ENCODE measurements around the gene CYB5B.
"Not testable (repeated sequence)": the region's sequence is repeated elsewhere in the genome, so short reads cannot be mapped to it uniquely, and the experiment has no call there.

CYB5B gene

DNA sequence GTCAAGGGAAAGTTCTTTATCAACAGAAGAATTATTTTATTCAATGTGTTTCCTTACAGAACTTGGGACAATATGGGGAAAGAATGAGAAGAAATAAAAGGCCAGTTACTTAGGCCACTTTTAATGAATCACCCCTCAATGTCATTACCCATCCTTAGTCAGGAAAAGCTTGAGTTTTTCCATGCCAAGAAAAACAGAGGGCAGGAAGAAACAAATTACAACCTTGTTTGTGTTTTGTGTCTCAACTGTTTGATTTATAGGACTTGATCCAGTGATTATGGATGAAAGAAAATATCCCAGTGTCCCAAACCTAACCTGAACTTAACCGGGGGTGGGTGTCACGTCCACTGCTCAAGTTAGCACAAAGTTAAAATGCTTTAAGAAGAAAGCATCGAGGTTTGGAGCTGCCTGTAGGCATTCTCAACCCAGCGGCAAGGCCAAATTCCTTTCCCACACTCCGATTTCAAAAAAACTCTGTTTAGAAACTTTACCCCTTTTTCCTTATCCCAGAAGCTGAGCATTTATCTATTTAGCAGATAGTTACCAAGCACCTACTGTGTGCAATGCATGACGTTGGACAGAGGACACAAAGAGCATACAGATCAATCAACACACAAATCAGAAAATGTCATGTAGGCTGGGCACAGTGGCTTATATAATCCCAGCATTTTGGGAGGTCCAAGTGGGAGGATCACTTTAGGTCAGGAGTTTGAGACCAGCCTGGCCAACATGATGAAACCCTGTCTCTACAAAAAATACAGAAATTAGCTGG is 14.0 kb upstream of the CYB5B start:
- no peak for DNase-seq

GRCh38 chr16:69411064-69411985 is 13.1 kb upstream of the CYB5B start:
- no peak for DNase-seq

- DNase-seq, result no peak
Observed at GRCh38 chr16:69412287-69412686, 12.1 kb upstream of the CYB5B start.

- DNase-seq, result no peak
Observed at GRCh38 chr16:69413045-69413664, 11.3 kb upstream of the CYB5B start.

GRCh38 chr16:69417520-69418199 is 6.8 kb upstream of the CYB5B start:
- DNase-seq, result no peak

- DNase-seq, result no peak
Observed at GRCh38 chr16:69419956-69420355, 4.5 kb upstream of the CYB5B start.

- no peak for DNase-seq
Observed at GRCh38 chr16:69423189-69423588, 1.2 kb upstream of the CYB5B start.

DNA sequence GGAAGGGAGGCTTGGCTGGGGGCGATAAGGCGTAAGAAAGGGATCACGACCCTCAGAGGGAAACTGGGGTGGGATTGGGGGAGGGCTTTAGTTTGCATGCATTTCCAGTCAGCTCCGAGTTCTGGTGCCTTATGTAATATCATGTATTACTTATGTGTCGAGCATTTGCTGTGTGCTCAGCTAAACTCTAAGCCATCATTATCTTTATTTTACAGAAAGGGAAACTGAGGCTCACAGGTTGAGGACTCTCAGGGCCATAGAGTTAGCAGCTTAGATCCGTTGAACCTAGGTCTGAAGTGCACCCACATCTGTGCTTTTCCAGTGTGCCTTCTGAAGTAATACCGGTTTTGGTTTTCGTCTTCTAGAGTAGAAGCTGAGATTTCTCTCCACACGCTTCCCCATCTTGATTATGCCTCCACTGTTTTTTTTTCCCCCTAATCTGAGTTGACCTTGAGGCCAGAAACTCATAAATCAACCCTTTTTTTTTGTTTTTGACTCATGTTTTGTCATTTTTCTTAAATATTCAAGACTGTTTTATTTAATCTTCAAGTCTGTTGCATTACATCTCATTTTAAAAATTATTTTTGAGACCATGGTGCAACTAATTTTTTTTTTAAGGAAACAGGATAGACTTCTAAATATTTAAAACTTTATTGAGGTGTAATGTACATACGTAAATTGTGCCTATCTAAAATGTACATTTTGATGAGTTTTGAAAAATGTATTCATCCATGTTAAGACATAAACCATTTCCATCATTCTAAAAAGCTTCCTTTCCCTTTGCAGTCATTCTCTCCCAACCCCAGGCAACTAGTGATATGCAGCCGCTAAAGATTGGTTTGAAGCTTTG is 741 bp downstream of the CYB5B start:
- DNase-seq, result no peak

- no peak for DNase-seq
Observed at GRCh38 chr16:69428652-69429051, 4.2 kb downstream of the CYB5B start.

- not testable (repeated sequence) for DNase-seq
Observed at GRCh38 chr16:69429058-69429640, 4.7 kb downstream of the CYB5B start.

DNA sequence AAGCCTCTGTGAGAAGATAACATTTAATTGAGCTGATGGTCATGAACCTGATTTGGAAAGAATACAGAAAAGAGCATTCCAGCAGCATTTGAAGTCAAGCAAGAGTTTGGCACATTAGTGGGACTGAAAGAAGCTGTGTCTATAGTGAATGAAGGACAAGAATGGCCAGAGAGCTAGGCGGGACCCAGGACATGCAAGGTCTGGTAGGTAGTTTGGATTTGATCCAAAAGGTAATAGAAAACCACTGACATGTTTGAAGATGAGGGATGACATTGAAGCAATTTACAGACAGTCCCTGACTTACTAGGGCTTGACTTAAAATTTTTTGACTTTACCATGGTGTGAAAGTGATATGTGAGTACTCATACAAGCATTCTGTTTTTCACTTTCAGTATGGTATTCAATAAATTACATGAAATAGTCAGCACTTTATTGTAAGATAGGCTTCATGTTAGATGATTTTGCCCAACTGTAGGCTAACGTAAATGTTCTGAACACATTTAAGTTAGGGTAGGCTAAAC is 7.6 kb downstream of the CYB5B start:
- peak; percentile 34 for DNase-seq

DNA sequence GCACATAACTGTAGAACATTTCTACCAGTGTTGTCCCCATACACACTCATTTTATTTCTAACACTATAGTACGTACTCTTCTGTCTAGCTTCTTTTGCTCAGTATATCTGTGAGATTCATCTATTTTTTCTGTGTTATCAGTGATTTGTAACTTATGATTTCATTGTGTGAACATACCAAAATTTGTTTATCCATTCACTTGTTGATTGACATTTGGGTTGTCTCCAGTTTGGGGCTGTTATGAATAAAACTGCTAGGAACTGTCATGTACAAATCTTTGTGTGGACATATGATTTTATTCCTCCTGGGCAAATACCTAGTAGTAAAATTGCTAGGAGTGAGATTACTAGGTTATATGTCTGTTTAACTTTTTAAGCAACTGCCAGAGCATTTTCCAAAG is 9.6 kb downstream of the CYB5B start:
- DNase-seq, result no peak

DNA sequence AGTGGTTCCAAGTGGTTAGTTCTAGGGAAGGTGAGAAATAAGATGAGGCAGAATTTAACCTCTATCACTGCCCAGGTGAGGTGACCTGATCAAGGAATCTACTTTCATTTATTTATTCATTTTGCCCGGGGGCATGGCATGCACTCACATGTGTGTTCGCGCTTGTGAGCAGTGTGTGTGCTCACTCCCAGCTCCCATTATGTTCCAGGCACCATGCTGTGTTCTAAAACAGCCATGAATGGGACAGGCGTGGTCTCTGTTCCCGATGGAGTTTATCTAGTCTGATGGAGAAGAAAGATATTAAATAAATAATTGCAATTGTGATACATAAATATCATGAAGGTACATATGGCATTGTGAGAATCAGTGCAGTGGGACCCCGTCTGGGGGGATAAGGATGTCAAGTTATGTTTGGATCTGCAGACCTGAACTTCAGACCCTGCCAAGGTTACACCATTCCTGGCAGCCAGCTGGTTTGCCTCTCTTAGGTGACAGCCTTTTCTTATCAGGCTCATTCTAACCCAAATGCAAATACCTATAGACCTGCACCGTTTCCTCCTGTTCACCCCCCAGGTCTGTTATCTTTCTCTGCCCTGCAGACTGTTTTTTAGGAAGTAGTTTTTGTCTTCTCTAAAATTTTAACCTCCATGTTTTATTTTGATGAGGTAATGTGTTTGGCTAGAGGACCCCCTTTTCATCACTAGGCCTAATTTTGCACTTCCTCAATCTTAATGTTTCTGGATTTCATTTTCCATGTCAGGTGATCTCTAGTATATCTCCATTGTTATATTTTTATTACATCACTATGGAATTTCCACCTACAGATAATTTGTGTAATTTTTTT is 11.8 kb downstream of the CYB5B start:
- DNase-seq, result no peak

DNA sequence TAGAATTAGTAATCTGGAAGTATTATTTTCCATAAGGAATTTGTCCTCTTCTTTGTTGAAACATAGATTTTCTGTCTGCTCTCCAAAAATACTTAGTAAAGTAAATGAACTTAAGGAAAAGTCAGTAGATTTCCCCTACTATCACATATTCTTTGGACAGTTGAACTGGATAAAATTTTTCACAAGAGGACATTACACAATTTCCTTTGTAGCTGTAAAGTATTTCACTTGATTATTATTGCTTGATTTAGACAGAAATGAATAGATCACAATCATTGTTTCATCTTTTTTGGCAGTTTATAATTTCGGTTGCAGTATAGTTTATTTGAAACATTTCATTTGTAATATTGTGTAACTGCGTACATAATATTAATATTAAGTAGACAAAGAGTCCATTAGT is 12.5 kb downstream of the CYB5B start:
- DNase-seq, result no peak

DNA sequence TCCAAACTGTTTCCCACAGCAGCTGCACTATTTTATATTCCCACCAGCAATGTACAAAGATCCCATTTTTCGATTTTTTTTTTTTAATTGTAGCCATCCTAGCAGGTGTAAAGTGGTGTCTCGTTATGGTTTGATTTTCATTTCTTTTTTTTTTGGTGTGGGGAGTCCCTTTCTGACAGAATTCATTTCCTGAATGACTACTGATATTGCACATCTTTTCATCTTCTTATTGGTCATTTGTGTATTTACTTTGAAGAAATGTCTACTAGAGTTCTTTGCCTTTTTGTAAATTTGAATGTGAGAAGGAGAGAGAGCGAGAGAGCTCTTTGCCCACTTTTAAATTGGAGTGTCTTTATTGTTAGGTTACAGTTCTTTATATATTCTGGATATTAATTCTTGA is 14.0 kb downstream of the CYB5B start:
- DNase-seq, result peak; percentile 51

- no peak for DNase-seq
Observed at GRCh38 chr16:69440250-69440649, 15.8 kb downstream of the CYB5B start.

GRCh38 chr16:69441030-69441429 is 16.6 kb downstream of the CYB5B start:
- not testable (repeated sequence) for DNase-seq

GRCh38 chr16:69443927-69444631 is 19.7 kb downstream of the CYB5B start:
- no peak for DNase-seq

DNA sequence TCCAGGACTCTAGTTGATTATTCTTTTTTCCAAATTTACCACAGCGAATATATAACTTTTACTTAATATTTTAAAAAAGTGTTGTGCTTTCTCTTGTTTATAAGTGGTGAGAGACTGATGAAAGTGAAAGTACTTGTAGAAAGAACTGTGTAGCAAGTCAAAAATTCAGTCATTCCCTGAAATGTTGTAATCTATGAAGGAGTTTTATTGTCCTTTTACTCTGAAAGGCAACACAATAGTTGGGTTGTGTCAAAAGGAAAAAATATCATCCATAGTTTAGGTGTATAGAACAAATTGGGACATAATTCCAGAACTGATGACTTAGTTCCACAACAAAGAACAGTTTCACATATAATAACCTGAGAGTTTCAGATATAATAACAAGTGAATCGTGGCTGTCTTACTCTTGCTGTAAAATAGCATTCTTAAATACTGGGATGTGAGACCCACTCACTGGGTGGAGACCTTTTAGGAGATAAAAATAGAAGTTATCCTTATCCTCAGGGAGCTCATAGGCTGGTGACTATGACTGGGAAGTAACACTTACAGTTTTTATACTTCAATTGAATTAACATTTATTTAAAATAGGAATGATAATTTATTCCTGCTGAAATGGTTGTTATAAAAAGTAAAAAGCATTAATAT is 20.6 kb downstream of the CYB5B start:
- DNase-seq, result no peak
